Panc1 (cell line): ENCODE results near the gene AIFM3. TPM values are rescaled to one million over a fixed set of nuclear protein-coding genes. Genes with fewer than 3 reads are reported as not detected.
"Not testable (repeated sequence)": the region's sequence is repeated elsewhere in the genome, so short reads cannot be mapped to it uniquely, and the experiment has no call there.

ENCODE experiments used
- ATAC-seq: fragments of 200-7000 bp; cut with Tn5 transposase; 2 replicates; pipeline ENCODE4 v1.9.1; 2020; ENCODE audit warnings: mild to moderate bottlenecking, moderate library complexity
- BruUV-seq: library from RNA; stranded (reverse); fragments of 400-500 nt; replicated peaks from 2 replicates; lab custom pipeline; 2021; lab: Mats Ljungman, UMichigan
- CTCF ChIA-PET: fragments of 300-600 bp; sonication (Branson Sonifier 250); formaldehyde crosslinking; loops from one replicate; lab custom pipeline; 2022; ENCODE audit warnings: antibody characterized with exemption; lab: Charles Lee
- POLR2A ChIA-PET: fragments of 300-600 bp; sonication (Branson Sonifier 250); formaldehyde crosslinking; loops from one replicate; lab custom pipeline; 2022; ENCODE audit warnings: antibody characterized with exemption; lab: Charles Lee
- DNase-seq: peaks from one replicate; pipeline ENCODE4 v3.0.0-alpha.2; 2010; ENCODE audit warnings: low read depth, low spot score
- H3K27ac ChIP-seq: 2 replicates; pipeline ENCODE4 v1.5.1; 2011; ENCODE audit warnings: mild to moderate bottlenecking, low read length, inconsistent platforms
- H3K27me3 ChIP-seq: fragments of 200-500 bp; sonication (Bioruptor generic); 2 replicates; pipeline ENCODE4 v1.6.0; 2014; ENCODE audit warnings: low read length, inconsistent platforms; ENCODE audit not compliant: control insufficient read depth, insufficient read depth
- H3K36me3 ChIP-seq: fragments of 200-500 bp; sonication (Bioruptor generic); 2 replicates; pipeline ENCODE4 v1.5.1; 2014; ENCODE audit warnings: inconsistent platforms, mild to moderate bottlenecking, low read length, moderate library complexity; ENCODE audit not compliant: control insufficient read depth, insufficient read depth
- H3K4me1 ChIP-seq: 2 replicates; pipeline ENCODE4 v1.5.1; 2011; ENCODE audit warnings: inconsistent platforms, mild to moderate bottlenecking, low read length, moderate library complexity; ENCODE audit not compliant: control insufficient read depth, insufficient read depth
- H3K4me3 ChIP-seq, 2 experiments: 2 replicates each; pipeline ENCODE4 v1.5.1; 2011 to 2012; ENCODE audit warnings: low read depth in 2 of 2, low read length in 2 of 2, mild to moderate bottlenecking in 2 of 2, inconsistent platforms in 1 of 2, moderate library complexity in 1 of 2
- H3K9me3 ChIP-seq: fragments of 200-500 bp; sonication (Bioruptor generic); 2 replicates; pipeline ENCODE4 v1.5.1; 2014; ENCODE audit warnings: low read depth, mild to moderate bottlenecking, inconsistent platforms, low read length, moderate library complexity; ENCODE audit not compliant: control insufficient read depth, insufficient read depth
- CTCF ChIP-seq: fragments of 450-650 bp; IDR thresholded peaks from 2 replicates; pipeline ENCODE4 v1.5.1; 2017; ENCODE audit warnings: mild to moderate bottlenecking
- POLR2AphosphoS5 ChIP-seq: IDR thresholded peaks from 2 replicates; pipeline ENCODE4 v1.6.1; 2012; ENCODE audit warnings: mild to moderate bottlenecking, low read depth, low read length, moderate library complexity
- REST ChIP-seq, 2 experiments: IDR thresholded peaks; 2 replicates each; pipeline ENCODE4 v1.6.1; 2011 to 2012; ENCODE audit warnings: low read depth in 2 of 2, control low read depth in 1 of 2, low read length in 1 of 2, mild to moderate bottlenecking in 1 of 2, moderate library complexity in 1 of 2; ENCODE audit not compliant: insufficient read depth in 1 of 2
- SIN3A ChIP-seq: IDR thresholded peaks from 2 replicates; pipeline ENCODE4 v1.6.1; 2012; ENCODE audit warnings: low read depth, mild to moderate bottlenecking, low read length, moderate library complexity, borderline replicate concordance; ENCODE audit not compliant: insufficient read depth
- TCF7L2 ChIP-seq: IDR thresholded peaks from 2 replicates; pipeline ENCODE4 v1.6.1; 2011; ENCODE audit warnings: mild to moderate bottlenecking, low read depth, low read length, inconsistent platforms
- in situ Hi-C: cut with HindIII; loops from 2 replicates; pipeline ENCODE4 v1.10.0; 2016; ENCODE audit warnings: low sequenced_read_pairs, low pct_unique_long_range_greater_than_20kb
- intact Hi-C: fragments of 100-400 bp; cut with micrococcal nuclease; formaldehyde crosslinking; loops from one replicate; pipeline ENCODE4 v1.10.0; 2022; ENCODE audit not compliant: unreplicated experiment
- total RNA-seq: library from RNA; stranded (reverse); gene quantifications from one replicate; pipeline ENCODE4 v1.2.1, GENCODE V29; 2021; ENCODE audit not compliant: unreplicated experiment

Gene AIFM3
- total RNA-seq, 1 experiment from 2014 or later, result 2.7 TPM

- TF ChIP-seq REST (IDR thresholded peaks at IDR 0.05; ENCODE audit: insufficient read depth in 1 of 2, low read depth in 2 of 2, low read length in 1 of 2) (no peak), CTCF (no peak), TCF7L2 (no peak), POLR2AphosphoS5 (no peak), SIN3A (no peak)
- H3K4me1 ChIP-seq, result peaks cover 8% of the 10 kb centered on the region
- H3K27me3 ChIP-seq, result no peaks in the 10 kb centered on the region
- ChIA-PET CTCF (no interaction called here), POLR2A (no interaction called here)
- intact Hi-C loops, result no loop called here
- in situ Hi-C loops, result no loop called here
- no peak for DNase-seq
- BruUV-seq, result no TSS peak
- no peak overlapping the region for H3K4me3 ChIP-seq
- H3K36me3 ChIP-seq, result no peaks in the 10 kb centered on the region
- no peaks in the 10 kb centered on the region for H3K9me3 ChIP-seq
- no peak for ATAC-seq
- H3K27ac ChIP-seq, result no peak overlapping the region
Observed at GRCh38 chr22:20933910-20934309, 33.1 kb upstream of the AIFM3 start.

GRCh38 chr22:20935049-20935448, 32.0 kb upstream of the AIFM3 start:
- H3K27ac ChIP-seq, H3K27me3 ChIP-seq, in situ Hi-C loops, H3K9me3 ChIP-seq, H3K36me3 ChIP-seq, DNase-seq, BruUV-seq, H3K4me3 ChIP-seq, H3K4me1 ChIP-seq, intact Hi-C loops, POLR2A ChIA-PET, ATAC-seq, CTCF ChIA-PET: not testable (repeated sequence)

GRCh38 chr22:20935780-20936539, 31.1 kb upstream of the AIFM3 start:
- POLR2A ChIA-PET, result interaction anchor here (0.5 kb wide), 1 partner anchor 51 kb away, joined by 3 read pairs; no protein-coding TSS in a partner anchor
- H3K36me3 ChIP-seq, in situ Hi-C loops, H3K4me1 ChIP-seq, CTCF ChIA-PET, DNase-seq, H3K27me3 ChIP-seq, ATAC-seq, H3K4me3 ChIP-seq, H3K27ac ChIP-seq, BruUV-seq, intact Hi-C loops, H3K9me3 ChIP-seq: not testable (repeated sequence)
